GM18517 (cell line): Measurements from ENCODE around the gene ACSL4.
"Not testable (repeated sequence)": the region's sequence is repeated elsewhere in the genome, so short reads cannot be mapped to it uniquely, and the experiment has no call there.

Experiments
- ATAC-seq: cut with Tn5 transposase; IDR thresholded peaks from one replicate; pipeline ENCODE4 v1.9.1; 2021; ENCODE audit warnings: mild to moderate bottlenecking, moderate library complexity; ENCODE audit not compliant: unreplicated experiment

ACSL4 gene

GRCh38 chrX:109679820-109680219, 53.2 kb downstream of the ACSL4 start:
- ATAC-seq, result no peak

GRCh38 chrX:109672239-109672638, 60.8 kb downstream of the ACSL4 start:
- ATAC-seq, result no peak

- not testable (repeated sequence) for ATAC-seq
Measured at GRCh38 chrX:109671170-109671569, 61.9 kb downstream of the ACSL4 start.

- no peak for ATAC-seq
Measured at GRCh38 chrX:109667986-109668385, 65.1 kb downstream of the ACSL4 start.

- no peak for ATAC-seq
Measured at GRCh38 chrX:109660435-109661143, 72.5 kb downstream of the ACSL4 start.

- ATAC-seq, result no peak
Measured at GRCh38 chrX:109658391-109658790, 74.7 kb downstream of the ACSL4 start.

GRCh38 chrX:109657364-109657763, 75.7 kb downstream of the ACSL4 start:
- not testable (repeated sequence) for ATAC-seq

- no peak for ATAC-seq
Measured at GRCh38 chrX:109656774-109657173, 76.3 kb downstream of the ACSL4 start.

- no peak for ATAC-seq
Measured at GRCh38 chrX:109655502-109656201, 77.4 kb downstream of the ACSL4 start.

GRCh38 chrX:109654516-109655109, 78.4 kb downstream of the ACSL4 start:
- ATAC-seq, result no peak

GRCh38 chrX:109644671-109645070, 88.4 kb downstream of the ACSL4 start:
- not testable (repeated sequence) for ATAC-seq

GRCh38 chrX:109643687-109644086, 89.4 kb downstream of the ACSL4 start:
- no peak for ATAC-seq

- no peak for ATAC-seq
Measured at GRCh38 chrX:109638158-109638557, 94.9 kb downstream of the ACSL4 start.

- not testable (repeated sequence) for ATAC-seq
Measured at GRCh38 chrX:109637477-109637876, 95.6 kb downstream of the ACSL4 start.

- peak; percentile 46 for ATAC-seq
Measured at GRCh38 chrX:109635146-109635545, 97.9 kb downstream of the ACSL4 start.

GRCh38 chrX:109632906-109633504, 100.1 kb downstream of the ACSL4 start:
- no peak for ATAC-seq

GRCh38 chrX:109629310-109629709, 103.7 kb downstream of the ACSL4 start:
- ATAC-seq, result no peak

- no peak for ATAC-seq
Measured at GRCh38 chrX:109626637-109627036, 106.4 kb downstream of the ACSL4 start.

- no peak for ATAC-seq
Measured at GRCh38 chrX:109624641-109625616, 108.1 kb downstream of the ACSL4 start, which contains the start of gene KCNE5. TSS of gene KCNE5 (minus strand) at chrX:109625172. CDS start at chrX:109625020, 152 bp downstream.

GRCh38 chrX:109623997-109624396, 109.1 kb downstream of the ACSL4 start:
- ATAC-seq, result no peak
